K562 (cell line): ENCODE data around the gene SMPDL3B. TPM values are rescaled to one million over a fixed set of nuclear protein-coding genes. Genes with fewer than 3 reads are reported as not detected.
A peak's percentile ranks its signal among the peaks of the same experiment; 100 is the strongest.

Experiments
- ATAC-seq: fragments of 200-7000 bp; cut with Tn5 transposase; 3 replicates; pipeline ENCODE4 v1.9.1; 2020; ENCODE audit warnings: moderate library complexity
- Bru-seq: library from RNA; stranded (reverse); fragments of 400-500 nt; gene quantifications from one replicate; lab custom pipeline; 2021; lab: Mats Ljungman, UMichigan
- BruChase-seq, 2 experiments: library from RNA; stranded (reverse); fragments of 400-500 nt; gene quantifications; one replicate each; lab custom pipeline; 2021; lab: Mats Ljungman, UMichigan
- BruUV-seq: library from RNA; stranded (reverse); fragments of 400-500 nt; replicated peaks from 2 replicates; lab custom pipeline; 2021; lab: Mats Ljungman, UMichigan
- CTCF ChIA-PET: fragments of 300-600 bp; formaldehyde crosslinking; extraction: SDS; loops from one replicate; lab custom pipeline; 2021; ENCODE audit warnings: low intra/inter-chr PET ratio; lab: Yijun Ruan, JAX
- POLR2A ChIA-PET: fragments of 300-600, 350-650 bp; sonication (Branson Sonifier 250); formaldehyde crosslinking; extraction: SDS; loops from one replicate; lab custom pipeline; 2021; ENCODE audit warnings: antibody characterized with exemption, inconsistent platforms; lab: Yijun Ruan, JAX
- DNase-seq, 4 experiments: peaks; one replicate each; pipeline versions ENCODE4 v3.0.0 to v3.0.0-alpha.2; 2011 to 2018; ENCODE audit warnings: low spot score in 3 of 4, mixed read lengths in 3 of 4; ENCODE audit errors: extremely low read depth in 1 of 4
- FAIRE-seq: peaks from 2 replicates; lab custom pipeline; 2011; peaks lifted over from hg19 to GRCh38; lab: Jason Lieb, UNC
- H2AFZ ChIP-seq: 2 replicates; pipeline ENCODE4 v1.6.0; 2011; ENCODE audit warnings: low read depth, low read length, control low read depth, inconsistent platforms
- H3K27ac ChIP-seq: fragments of 200-600 bp; 3 replicates; pipeline ENCODE4 v1.8.0; 2011; ENCODE audit warnings: low read depth, mild to moderate bottlenecking, control low read depth, inconsistent platforms, low read length, moderate library complexity, mixed read lengths; ENCODE audit errors: extremely low read depth
- H3K27me3 ChIP-seq, 2 experiments: fragments of 300-600 bp in 1 of 2; 2 replicates in 1 of 2; 3 replicates in 1 of 2; pipeline versions ENCODE4 v1.6.0 to v1.8.0; 2011; ENCODE audit warnings: inconsistent platforms in 2 of 2, low read length in 2 of 2, mild to moderate bottlenecking in 1 of 2, mixed read lengths in 1 of 2, moderate library complexity in 1 of 2; ENCODE audit not compliant: control insufficient read depth in 2 of 2, insufficient read depth in 2 of 2
- H3K36me3 ChIP-seq: fragments of 300-600 bp; 3 replicates; pipeline ENCODE4 v1.8.0; 2011; ENCODE audit warnings: mild to moderate bottlenecking, low read length, inconsistent platforms; ENCODE audit not compliant: control insufficient read depth, insufficient read depth
- H3K4me1 ChIP-seq, 2 experiments: fragments of 200-600 bp in 1 of 2; replicated peaks in 1 of 2; 2 replicates in 1 of 2; 3 replicates in 1 of 2; pipeline versions ENCODE4 v1.5.1 to v1.8.0; 2011; ENCODE audit warnings: inconsistent platforms in 2 of 2, low read length in 2 of 2, mild to moderate bottlenecking in 1 of 2, mixed read lengths in 1 of 2, moderate library complexity in 1 of 2; ENCODE audit not compliant: control insufficient read depth in 2 of 2, insufficient read depth in 2 of 2
- H3K4me2 ChIP-seq: 2 replicates; pipeline ENCODE4 v1.6.1; 2011; ENCODE audit warnings: low read length, control low read depth, inconsistent platforms, mixed read lengths; ENCODE audit not compliant: insufficient read depth
- H3K4me3 ChIP-seq: fragments of 200-600 bp; sonication (generic), shearing (Covaris generic); 2 replicates; pipeline ENCODE4 v1.5.1; 2016; ENCODE audit warnings: control low read depth, inconsistent platforms
- H3K79me2 ChIP-seq: fragments of 200-600 bp; 3 replicates; pipeline ENCODE4 v1.8.0; 2011; ENCODE audit warnings: low read length, inconsistent platforms; ENCODE audit not compliant: control insufficient read depth, insufficient read depth
- H3K9ac ChIP-seq, 2 experiments: 2 replicates each; pipeline versions ENCODE4 v1.6.0 to v1.6.1; 2011; ENCODE audit warnings: low read depth in 2 of 2, low read length in 2 of 2, control low read depth in 1 of 2, inconsistent platforms in 1 of 2, mild to moderate bottlenecking in 1 of 2, mixed read lengths in 1 of 2; ENCODE audit not compliant: insufficient read depth in 1 of 2
- H3K9me1 ChIP-seq: one replicate; pipeline ENCODE4 v1.6.0; 2011; ENCODE audit warnings: inconsistent platforms, mild to moderate bottlenecking, low read length, moderate library complexity; ENCODE audit not compliant: control insufficient read depth, insufficient read depth
- H3K9me3 ChIP-seq: replicated peaks from 2 replicates; pipeline ENCODE4 v1.5.1; 2011; ENCODE audit warnings: low read depth, low read length, inconsistent platforms; ENCODE audit not compliant: control insufficient read depth, insufficient read depth
- H4K20me1 ChIP-seq: replicated peaks from 2 replicates; pipeline ENCODE4 v1.6.1; 2011; ENCODE audit warnings: low read length, inconsistent platforms, mixed read lengths; ENCODE audit not compliant: control insufficient read depth, insufficient read depth
- DEAF1 ChIP-seq: fragments of 450-650 bp; formaldehyde crosslinking; IDR thresholded peaks from 2 replicates; pipeline ENCODE4 v1.4.0; 2020; ENCODE audit warnings: mild to moderate bottlenecking, moderate library complexity
- E2F6 ChIP-seq, 2 experiments: IDR thresholded peaks; 2 replicates each; pipeline ENCODE4 v1.6.1; 2011; ENCODE audit warnings: borderline replicate concordance in 1 of 2, control low read depth in 1 of 2, low read depth in 1 of 2, low read length in 1 of 2, mild to moderate bottlenecking in 1 of 2, mixed read lengths in 1 of 2, moderate library complexity in 1 of 2; ENCODE audit not compliant: insufficient read depth in 1 of 2, insufficient read length in 1 of 2, poor library complexity in 1 of 2, severe bottlenecking in 1 of 2; ENCODE audit errors: extremely low read depth in 1 of 2
- FOS ChIP-seq: IDR thresholded peaks from 3 replicates; pipeline ENCODE4 v1.6.1; 2011; ENCODE audit not compliant: insufficient read length; ENCODE audit errors: extremely low read depth
- RBFOX2 ChIP-seq: fragments of 200-400 bp; formaldehyde crosslinking; IDR thresholded peaks from 2 replicates; pipeline ENCODE4 v1.6.1; 2017; ENCODE audit warnings: low read depth, mild to moderate bottlenecking, low read length, moderate library complexity
- TBP ChIP-seq: optimal IDR thresholded peaks from 2 replicates; pipeline ENCODE3; 2011; ENCODE audit warnings: low read depth, low read length, improper control_type of control experiment
- USF1 ChIP-seq: sonication (generic); formaldehyde crosslinking; IDR thresholded peaks from 2 replicates; pipeline ENCODE4 v1.9.0; 2022; ENCODE audit warnings: mild to moderate bottlenecking, missing genetic modification reagents
- WGBS: fragments of 100-300 bp; shearing (Covaris generic); methylation state at CpG from one replicate; pipeline ENCODE4 v1.1.6; 2016; ENCODE audit warnings: low coverage, mixed read lengths; ENCODE audit not compliant: insufficient coverage; ENCODE audit errors: missing lambda C conversion rate; 5-methylcytosine and 5-hydroxymethylcytosine counted together
- in situ Hi-C: fragments of 300-500 bp; cut with MboI; formaldehyde crosslinking; loops from 4 replicates; pipeline ENCODE4 v1.15.0; 2018; ENCODE audit warnings: inconsistent platforms, mixed read lengths
- intact Hi-C: fragments of 100-400 bp; cut with micrococcal nuclease; formaldehyde crosslinking; loops from 2 replicates; pipeline ENCODE4 v1.14.2; 2022
- long read RNA-seq, 3 experiments: library from polyadenylated mRNA in 2 of 3; library from RNA in 1 of 3; unstranded in 2 of 3; stranded (forward) in 1 of 3; transcript quantifications; one replicate each; pipeline ENCODE4 v2.0.0, GENCODE V29; 2019 to 2022
- polyA minus RNA-seq, 3 experiments: library from RNA; depleted of rRNA, polyadenylated mRNA; stranded (reverse); fragments of >200 nt; gene quantifications; 2 replicates each; pipeline ENCODE4 v1.2.3, GENCODE V29; 2011
- polyA plus RNA-seq, 8 experiments: library from polyadenylated mRNA; depleted of rRNA in 4 of 8; stranded (reverse) in 5 of 8; unstranded in 3 of 8; fragments of >200 nt; fragmentation: Nextera tagmentation in 2 of 8; fragmentation: Illumina TruSeq in 1 of 8; extraction: Ambion mirVana in 2 of 8; extraction: Trizol in 1 of 8; gene quantifications; 2 replicates each; pipeline versions ENCODE4 v1.2.1 to v1.2.3, GENCODE V29; 2011 to 2014; ENCODE audit warnings: inconsistent platforms in 1 of 8, missing spikeins in 1 of 8
- total RNA-seq, 7 experiments: library from RNA; depleted of rRNA in 6 of 7; stranded (reverse); fragments of >200 nt in 6 of 7; fragmentation: Illumina TruSeq in 2 of 7; extraction: Trizol in 2 of 7; gene quantifications; 2 replicates each; pipeline versions ENCODE4 v1.2.1 to v1.2.3, GENCODE V29; 2011 to 2021; ENCODE audit warnings: low replicate concordance in 1 of 7

SMPDL3B gene
- 1.3 and 1.6 TPM in 2 replicates for total RNA-seq (2011; cell fraction: chromatin; rRNA removed; ENCODE audit: low replicate concordance)
- 1.4 and 2.0 TPM in 2 replicates for total RNA-seq (2011; cell fraction: nucleolus; rRNA removed)
- 1.1 and 1.6 TPM in 2 replicates for total RNA-seq (2011; cell fraction: nucleoplasm; rRNA removed)
- total RNA-seq (2014; rRNA removed) (0.73 and 0.98 TPM in 2 replicates), total RNA-seq (2014; rRNA removed; fragmentation: Illumina TruSeq; extraction: Trizol) (0.36 and 0.38 TPM in 2 replicates), total RNA-seq (2015; rRNA removed; fragmentation: Illumina TruSeq; extraction: Trizol) (0.07 and 0.11 TPM in 2 replicates), total RNA-seq (2021) (0.74 and 0.98 TPM in 2 replicates), polyA plus RNA-seq (2011; rRNA removed) (0.68 and 1.1 TPM in 2 replicates), polyA plus RNA-seq (2014; fragmentation: Illumina TruSeq; extraction: Trizol) (0.71 and 0.97 TPM in 2 replicates), polyA plus RNA-seq (2014; fragmentation: Nextera tagmentation; extraction: Ambion mirVana) (under 1 TPM; 0.10 to 0.41 TPM), polyA plus RNA-seq (2014; rRNA removed) (1.1 and 1.2 TPM in 2 replicates), polyA minus RNA-seq (2011; rRNA and poly(A)+ RNA removed) (0.53 and 0.54 TPM in 2 replicates), Bru-seq, nascent RNA (percentile 35 among the genes with signal in this experiment), BruChase-seq, experiment 1, labeled RNA remaining after a 2-hour chase (percentile 37 among the genes with signal in this experiment), BruChase-seq, experiment 2, labeled RNA remaining after a 6-hour chase (percentile 34 among the genes with signal in this experiment)
- polyA plus RNA-seq (2011; cell fraction: cytosol; rRNA removed) = 1.1 and 2.3 TPM in 2 replicates
- 0.70 and 1.6 TPM in 2 replicates for polyA plus RNA-seq (2011; cell fraction: nucleus; rRNA removed)
- polyA plus RNA-seq (2012) = 0.30 and 1.1 TPM in 2 replicates
- polyA minus RNA-seq (2011; cell fraction: cytosol; rRNA and poly(A)+ RNA removed) = 0.48 TPM in 1 of 2 replicates, not detected in the other
- polyA minus RNA-seq (2011; cell fraction: nucleus; rRNA and poly(A)+ RNA removed) = 0.27 and 0.56 TPM in 2 replicates
- long read RNA-seq, experiment 1, partial matches to known transcripts = 1 of 7 reads
- long read RNA-seq, experiment 1, other reads (novel, unspliced or antisense) = 2 of 7 reads
- long read RNA-seq, experiment 2 = 0 reads
- long read RNA-seq, experiment 3, partial matches to known transcripts = 0 of 1 reads
- long read RNA-seq, experiment 3, other reads (novel, unspliced or antisense) = 0 of 1 reads

- Histone ChIP-seq H3K9me3 (no peaks in the 10 kb centered on the region), H3K9ac (peak within 1 kb of the TSS; percentile 37 to 90), H3K4me1 (peaks cover 8 to 18% of the 10 kb centered on the region in 2 experiments), H3K36me3 (no peaks in the 10 kb centered on the region), H3K27ac (no peak within 1 kb of the TSS), H3K4me3 (peak within 1 kb of the TSS; percentile 3; the same call in 1 of the 2 replicates), H3K79me2 (no peaks in the 10 kb centered on the region), H4K20me1 (no peaks in the 10 kb centered on the region), H3K9me1 (no peaks in the 10 kb centered on the region), H3K4me2 (peak within 1 kb of the TSS; percentile 77), H3K27me3 (no peaks in the 10 kb centered on the region), H2AFZ (peak within 1 kb of the TSS; percentile 92)
- in situ Hi-C loops = no loop called here
- FAIRE-seq = peak; percentile 29
- peak in 3 of 4 experiments; percentile 52 to 60 (median 57) for DNase-seq
- intact Hi-C loops = loop anchor here (5.0 kb wide), 1 partner anchor 78 kb away; no protein-coding TSS in a partner anchor
- no TSS peak for BruUV-seq
- ChIA-PET CTCF (no interaction called here), POLR2A (interaction anchor here (0.6 to 2.0 kb wide), 5 partner anchors 9 to 645 kb away, joined by 3 to 16 read pairs (median 3); no protein-coding TSS in a partner anchor)
- ATAC-seq = peak; percentile 76
- WGBS = 10% methylated on average over 16 of the region's 16 CpGs
- TF ChIP-seq RBFOX2 (peak; percentile 41; the same call in 1 of the 2 replicates), FOS (no peak), USF1 (CRISPR knock-in tag) (peak; percentile 62), TBP (peak; percentile 9), DEAF1 (CRISPR knock-in tag) (no peak), E2F6 (IDR thresholded peaks at IDR 0.05; ENCODE audit: borderline replicate concordance in 1 of 2, extremely low read depth in 1 of 2, insufficient read depth in 1 of 2, insufficient read length in 1 of 2, low read depth in 1 of 2, low read length in 1 of 2, poor library complexity in 1 of 2, severe bottlenecking in 1 of 2) (peak in 1 of 2 experiments; percentile 20)
Observed at GRCh38 chr1:27934818-27935549, at the start of gene SMPDL3B. SMPDL3B (plus strand) TSS chr1:27935000; CDS start chr1:27935184, 184 bp downstream.
